Inflammatory macrophage treated with lipopolysaccharide for 1 hour (primary cell): ENCODE results near the gene SF3B5.
A peak's percentile ranks its signal among the peaks of the same experiment; 100 is the strongest.
"Not testable (repeated sequence)": the region's sequence is repeated elsewhere in the genome, so short reads cannot be mapped to it uniquely, and the experiment has no call there.

Source experiments
- DNase-seq, 2 donors: peaks; one replicate each; pipeline ENCODE4 v3.0.0-alpha.2; 2020 to 2022

The SF3B5 gene

GRCh38 chr6:144104488-144104887 lies 9.1 kb upstream of the SF3B5 start:
- no peak for DNase-seq

DNA sequence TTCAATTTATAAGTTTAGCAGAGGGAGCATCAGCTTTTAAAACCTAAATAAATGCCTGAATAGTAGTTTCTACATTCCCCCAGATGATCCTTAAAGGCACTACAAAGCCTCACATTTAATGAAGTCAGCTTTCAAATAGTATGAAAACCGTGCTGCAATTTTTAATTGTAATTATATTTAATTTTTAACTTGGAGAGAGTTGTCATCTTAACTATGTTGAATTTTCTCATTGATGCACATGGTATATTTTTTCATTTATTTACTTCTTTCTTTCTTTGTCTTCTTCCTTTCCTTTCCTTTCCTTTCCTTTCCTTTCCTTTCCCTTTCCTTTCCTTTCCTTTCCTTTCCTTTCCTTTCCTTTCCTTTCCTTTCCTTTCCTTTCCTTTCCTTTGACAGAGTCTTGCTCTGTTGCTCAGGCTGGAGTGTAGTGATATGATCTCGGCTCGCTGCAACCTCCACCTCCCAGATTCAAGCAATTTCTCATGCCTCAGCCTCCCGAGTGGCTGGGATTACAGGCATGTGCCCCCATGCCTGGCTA lies 7.7 kb upstream of the SF3B5 start:
- DNase-seq = no peak

GRCh38 chr6:144098993-144099392 lies 3.6 kb upstream of the SF3B5 start:
- DNase-seq = no peak

GRCh38 chr6:144094731-144095133 lies 641 bp downstream of the SF3B5 start:
- no peak for DNase-seq

GRCh38 chr6:144093658-144094057 lies 1.7 kb downstream of the SF3B5 start:
- no peak for DNase-seq

- no peak for DNase-seq
Measured at GRCh38 chr6:144093236-144093635, 2.1 kb downstream of the SF3B5 start.

- no peak for DNase-seq
Measured at GRCh38 chr6:144090384-144090783, 5.0 kb downstream of the SF3B5 start.

GRCh38 chr6:144087789-144088426 lies 7.5 kb downstream of the SF3B5 start:
- DNase-seq = peak in 1 of 2 donors; percentile 42

DNA sequence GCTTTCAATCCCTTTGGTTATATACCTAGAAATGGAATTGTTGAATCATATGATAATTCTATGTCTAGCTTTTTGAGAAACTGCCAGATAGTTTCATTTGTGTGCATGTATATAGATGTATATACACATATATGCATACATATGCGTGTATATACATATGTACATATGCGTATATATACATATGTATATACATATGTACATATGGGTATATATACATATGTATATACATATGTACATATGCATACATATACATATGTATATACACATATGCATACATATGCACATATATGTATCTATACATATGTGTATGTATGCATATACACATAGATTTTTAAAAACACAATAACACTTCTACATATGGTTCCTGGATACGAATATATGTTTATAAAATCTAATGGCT lies 8.4 kb downstream of the SF3B5 start:
- no peak for DNase-seq

- DNase-seq = no peak
Measured at GRCh38 chr6:144083172-144083571, 12.2 kb downstream of the SF3B5 start.

DNA sequence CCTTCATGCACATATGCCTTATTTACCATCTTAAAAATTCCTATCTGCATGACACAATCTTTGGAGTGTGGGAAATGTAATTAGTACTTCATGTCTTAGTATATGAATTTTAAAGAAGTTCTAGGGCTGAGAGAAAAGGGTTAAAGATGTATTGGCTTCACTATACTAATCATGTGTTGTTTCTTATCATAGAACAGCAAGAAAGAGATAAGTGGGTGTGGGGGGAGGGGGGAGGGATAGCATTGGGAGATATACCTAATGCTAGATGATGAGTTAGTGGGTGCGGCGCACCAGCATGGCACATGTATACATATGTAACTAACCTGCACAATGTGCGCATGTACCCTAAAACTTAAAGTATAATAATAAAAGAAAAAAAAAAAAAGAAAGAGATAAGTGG lies 13.0 kb downstream of the SF3B5 start:
- DNase-seq = not testable (repeated sequence)

DNA sequence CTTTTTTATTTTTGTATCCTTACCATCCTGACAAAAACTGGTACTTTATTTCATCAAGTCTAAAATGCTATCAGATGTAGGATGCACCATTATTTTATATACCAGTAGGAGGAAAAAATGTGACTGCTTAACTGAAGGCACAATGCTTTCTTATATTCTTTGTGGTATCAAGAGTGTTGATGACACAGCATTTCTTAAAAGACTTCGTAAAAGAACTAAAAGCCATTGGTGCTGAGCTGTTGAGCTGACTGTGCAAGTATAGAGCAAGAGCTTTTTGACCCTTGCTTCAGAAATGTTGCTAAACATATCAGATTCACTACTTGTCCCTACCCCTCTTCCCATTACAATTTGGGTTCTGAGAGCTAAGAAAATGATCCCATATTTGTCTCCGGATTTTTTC lies 17.5 kb downstream of the SF3B5 start:
- no peak for DNase-seq

- no peak for DNase-seq
Measured at GRCh38 chr6:144075875-144076274, 19.5 kb downstream of the SF3B5 start.

DNA sequence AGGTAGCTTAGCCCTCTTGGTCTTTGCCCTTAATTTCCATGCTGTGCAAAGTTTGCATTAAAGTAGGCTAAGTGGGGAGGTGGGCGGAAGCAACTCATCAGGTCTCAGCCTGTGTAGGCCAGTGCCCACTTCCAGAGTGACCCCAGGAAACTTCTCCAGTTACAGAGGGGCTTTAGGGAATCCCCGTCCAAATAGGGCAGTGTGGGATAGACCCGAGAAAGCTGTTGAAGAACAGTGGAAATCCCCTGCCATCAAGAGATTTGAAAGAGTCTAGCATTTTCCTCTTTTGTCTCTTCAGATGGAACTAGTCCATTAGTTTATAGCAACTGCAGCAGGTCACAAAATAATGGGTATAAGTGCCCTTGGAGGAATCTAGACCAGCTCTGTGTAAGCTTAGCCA lies 20.2 kb downstream of the SF3B5 start:
- DNase-seq = peak; percentile 41 to 80

- no peak for DNase-seq
Measured at GRCh38 chr6:144073024-144073423, 22.3 kb downstream of the SF3B5 start.

DNA sequence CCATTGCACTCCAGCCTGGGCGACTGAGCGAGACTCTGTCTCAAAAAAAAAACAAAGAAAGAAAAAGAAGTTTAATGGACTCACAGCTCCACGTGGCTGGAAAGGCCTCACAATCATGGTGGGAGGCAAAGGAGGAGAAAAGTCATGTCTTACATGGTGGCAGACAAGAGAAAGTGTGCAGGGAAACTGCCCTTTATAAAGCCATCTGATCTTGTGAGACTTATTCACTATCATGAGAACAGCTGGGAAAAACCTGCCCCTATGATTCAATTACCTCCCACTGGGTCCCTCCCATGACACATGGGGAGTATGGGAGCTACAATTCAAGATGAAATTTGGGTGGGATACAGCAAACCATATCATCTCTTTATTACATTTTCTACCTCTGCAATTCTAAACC lies 25.9 kb downstream of the SF3B5 start:
- peak; percentile 36 to 73 for DNase-seq

DNA sequence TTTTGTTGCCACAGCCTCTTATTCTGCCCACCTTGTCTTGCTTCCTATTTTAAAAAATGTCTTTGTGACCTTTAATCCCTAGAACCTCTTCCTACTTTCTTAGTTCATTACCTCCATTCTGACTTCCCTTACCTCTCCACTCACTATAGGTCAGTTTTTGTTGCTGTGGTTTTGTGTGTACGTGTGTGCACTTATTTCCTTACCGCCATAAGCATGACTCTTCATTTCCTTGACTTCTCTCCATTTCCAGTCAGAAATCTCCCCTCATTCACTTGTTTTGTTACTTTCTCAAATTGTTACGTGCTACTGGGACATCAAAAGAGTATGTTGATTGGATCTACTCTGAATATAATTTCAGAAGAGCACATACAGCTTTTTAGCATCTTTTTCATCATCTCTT lies 26.6 kb downstream of the SF3B5 start:
- no peak for DNase-seq

DNA sequence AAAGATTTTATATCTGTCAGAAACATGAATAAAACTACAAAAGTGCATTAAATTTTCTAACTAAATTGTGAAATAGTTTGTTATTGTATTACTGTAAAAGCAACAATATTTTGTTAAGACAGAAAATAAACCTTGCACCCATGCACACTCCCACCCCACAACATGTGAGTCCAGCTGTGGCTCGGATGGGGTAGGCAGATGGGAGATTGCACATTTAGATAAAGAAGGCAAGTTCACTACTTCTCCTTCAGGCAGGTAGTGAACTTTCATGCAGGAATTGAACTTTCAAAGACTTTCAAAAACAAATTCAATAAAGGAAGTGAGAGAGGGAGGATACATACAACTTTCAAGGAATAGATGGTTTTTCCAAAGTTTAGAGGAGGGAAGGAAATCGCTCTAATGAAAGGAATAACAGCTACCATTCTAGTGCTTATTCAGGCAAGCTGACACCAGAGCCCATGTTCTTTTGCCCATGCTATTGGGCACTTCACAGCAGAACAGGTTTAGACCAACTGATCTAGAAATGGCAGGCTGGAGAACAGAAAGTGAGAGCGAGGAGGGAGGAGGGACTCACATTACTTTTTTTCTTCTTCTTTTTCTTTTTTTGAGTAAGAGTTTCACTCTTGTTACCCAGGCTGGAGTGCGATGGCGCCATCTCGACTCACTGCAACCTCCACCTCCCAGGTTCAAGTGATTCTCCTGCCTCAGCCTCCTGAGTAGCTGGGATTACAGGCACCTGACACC lies 28.5 kb downstream of the SF3B5 start:
- DNase-seq = peak in 1 of 2 donors; percentile 26

DNA sequence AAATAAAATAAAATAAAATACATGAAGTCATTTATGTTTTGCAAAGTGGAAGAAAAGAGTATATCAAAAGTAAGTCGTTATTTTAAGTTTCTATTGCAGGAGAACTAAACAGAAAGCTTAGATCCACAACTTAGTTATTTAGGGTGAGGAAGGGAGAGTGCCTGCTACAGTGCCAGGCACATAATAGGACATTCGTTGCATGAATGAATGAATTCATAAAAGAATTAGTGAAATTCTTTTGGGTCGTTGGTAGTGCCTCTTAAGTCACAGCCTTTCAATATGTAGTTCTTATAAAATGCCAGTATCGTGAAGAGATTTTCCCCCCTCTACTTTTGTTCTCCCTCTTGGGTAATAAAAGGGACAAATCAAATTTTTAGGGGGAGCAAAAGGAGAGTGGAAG lies 29.1 kb downstream of the SF3B5 start:
- DNase-seq = no peak

- peak; percentile 79 to 85 for DNase-seq
Measured at GRCh38 chr6:144065213-144065660, 30.1 kb downstream of the SF3B5 start.

- peak; percentile 89 to 92 for DNase-seq
Measured at GRCh38 chr6:144064402-144065212, 30.8 kb downstream of the SF3B5 start.

- DNase-seq = peak; percentile 88 to 90
Measured at GRCh38 chr6:144063744-144064401, 31.5 kb downstream of the SF3B5 start.

DNA sequence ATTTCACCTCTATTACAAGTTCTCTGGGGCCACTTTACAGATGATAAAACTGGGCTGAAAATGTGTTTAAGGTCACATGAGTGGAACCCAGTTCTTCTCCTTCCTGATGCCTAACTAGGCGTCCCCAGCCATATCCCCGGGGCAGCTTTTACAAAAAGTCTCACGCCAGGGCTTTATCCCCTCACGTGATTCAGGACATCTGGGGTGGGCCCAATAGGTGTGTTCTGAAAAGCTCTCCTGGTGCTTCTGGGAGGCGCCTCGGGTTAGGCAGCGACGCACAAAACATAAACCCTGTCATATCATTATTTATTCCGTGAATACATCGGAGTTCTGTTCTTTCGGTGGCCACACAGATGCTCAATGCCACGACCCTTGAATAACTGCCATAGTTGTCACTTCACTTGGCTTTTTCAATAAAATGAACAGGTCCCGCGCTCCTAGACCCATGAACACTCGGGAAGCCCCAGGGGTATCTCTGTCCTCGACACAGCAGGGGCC lies 32.1 kb downstream of the SF3B5 start:
- no peak for DNase-seq
